ENCODE data around the gene CCNK. TPM values are rescaled to one million over a fixed set of nuclear protein-coding genes. Genes with fewer than 3 reads are reported as not detected.
A peak's percentile ranks its signal among the peaks of the same experiment; 100 is the strongest.

The CCNK gene
- total RNA-seq, 1 experiment from 2014 or later, result 104 TPM

- H3K4me1 ChIP-seq, result peaks cover 20% of the 10 kb centered on the region
- Mint-ChIP-seq H3K36me3 (ENCODE audit: insufficient read depth, unreplicated experiment) (peaks cover 18% of the 10 kb centered on the region), H3K27ac (ENCODE audit: unreplicated experiment) (no peak overlapping the region), H3K9me3 (ENCODE audit: unreplicated experiment) (no peaks in the 10 kb centered on the region), H3K27me3 (ENCODE audit: insufficient read depth, unreplicated experiment) (no peaks in the 10 kb centered on the region), H3K4me1 (ENCODE audit: low read depth, unreplicated experiment) (peaks cover 23% of the 10 kb centered on the region), H3K4me3 (ENCODE audit: unreplicated experiment) (no peak overlapping the region)
- TF ChIP-seq CTCF (IDR thresholded peaks at IDR 0.05; ENCODE audit: insufficient read depth in 1 of 2, low read depth in 1 of 2, low read length in 1 of 2, severe bottlenecking in 1 of 2, unreplicated experiment in 1 of 2), result no peak
- no peaks in the 10 kb centered on the region for H3K9me3 ChIP-seq
- ChIA-PET POLR2A (no interaction called here), CTCF (no interaction called here)
- no peaks in the 10 kb centered on the region for H3K27me3 ChIP-seq (replicated peaks; ENCODE audit: control insufficient read depth, insufficient read depth, low read length)
- no peak for DNase-seq
- no peaks in the 10 kb centered on the region for H3K36me3 ChIP-seq (ENCODE audit: control insufficient read depth, insufficient read depth, low read length)
- H3K4me3 ChIP-seq (ENCODE audit: low read depth, low read length), result no peak overlapping the region
- no TSS peak for BruUV-seq (replicated peaks)
- intact Hi-C loops (cut with micrococcal nuclease; ENCODE audit: unreplicated experiment), result no loop called here
Measured at GRCh38 chr14:99476864-99477263, 4.3 kb upstream of the CCNK start.

DNA sequence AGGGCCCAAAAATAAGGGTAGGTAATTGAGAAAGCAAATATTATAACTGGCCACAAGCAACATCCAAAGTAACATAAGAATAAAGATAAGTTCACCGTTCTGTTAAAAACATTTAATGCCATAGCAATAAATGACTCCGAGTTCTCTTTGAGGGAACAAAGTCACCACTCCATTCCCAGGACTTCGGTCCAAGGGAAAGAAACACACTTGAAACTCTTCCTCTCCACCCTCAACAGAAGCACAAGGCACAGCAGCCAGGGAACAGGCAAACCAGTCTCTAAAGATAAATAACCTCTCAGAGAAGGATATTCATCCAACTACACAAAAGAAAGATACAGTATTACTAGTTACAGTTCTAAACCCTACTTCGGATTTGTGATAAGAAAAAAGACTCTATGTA lies 3.1 kb upstream of the CCNK start:
- no TSS peak for BruUV-seq (replicated peaks)
- intact Hi-C loops (cut with micrococcal nuclease; ENCODE audit: unreplicated experiment), result no loop called here
- CTCF ChIA-PET, result no interaction called here
- H3K4me3 ChIP-seq (ENCODE audit: low read depth, low read length), result no peak overlapping the region
- POLR2A ChIA-PET, result no interaction called here
- Mint-ChIP-seq H3K36me3 (ENCODE audit: insufficient read depth, unreplicated experiment) (peaks cover 22% of the 10 kb centered on the region), H3K27ac (ENCODE audit: unreplicated experiment) (peak overlapping the region; percentile 65), H3K4me1 (ENCODE audit: low read depth, unreplicated experiment) (peaks cover 26% of the 10 kb centered on the region), H3K9me3 (ENCODE audit: unreplicated experiment) (no peaks in the 10 kb centered on the region), H3K27me3 (ENCODE audit: insufficient read depth, unreplicated experiment) (no peaks in the 10 kb centered on the region), H3K4me3 (ENCODE audit: unreplicated experiment) (peak overlapping the region; percentile 91)
- TF ChIP-seq CTCF (IDR thresholded peaks at IDR 0.05; ENCODE audit: insufficient read depth in 1 of 2, low read depth in 1 of 2, low read length in 1 of 2, severe bottlenecking in 1 of 2, unreplicated experiment in 1 of 2), result no peak
- H3K27me3 ChIP-seq (replicated peaks; ENCODE audit: control insufficient read depth, insufficient read depth, low read length), result no peaks in the 10 kb centered on the region
- DNase-seq, result no peak
- no peaks in the 10 kb centered on the region for H3K9me3 ChIP-seq
- H3K36me3 ChIP-seq (ENCODE audit: control insufficient read depth, insufficient read depth, low read length), result no peaks in the 10 kb centered on the region
- peaks cover 24% of the 10 kb centered on the region for H3K4me1 ChIP-seq

DNA sequence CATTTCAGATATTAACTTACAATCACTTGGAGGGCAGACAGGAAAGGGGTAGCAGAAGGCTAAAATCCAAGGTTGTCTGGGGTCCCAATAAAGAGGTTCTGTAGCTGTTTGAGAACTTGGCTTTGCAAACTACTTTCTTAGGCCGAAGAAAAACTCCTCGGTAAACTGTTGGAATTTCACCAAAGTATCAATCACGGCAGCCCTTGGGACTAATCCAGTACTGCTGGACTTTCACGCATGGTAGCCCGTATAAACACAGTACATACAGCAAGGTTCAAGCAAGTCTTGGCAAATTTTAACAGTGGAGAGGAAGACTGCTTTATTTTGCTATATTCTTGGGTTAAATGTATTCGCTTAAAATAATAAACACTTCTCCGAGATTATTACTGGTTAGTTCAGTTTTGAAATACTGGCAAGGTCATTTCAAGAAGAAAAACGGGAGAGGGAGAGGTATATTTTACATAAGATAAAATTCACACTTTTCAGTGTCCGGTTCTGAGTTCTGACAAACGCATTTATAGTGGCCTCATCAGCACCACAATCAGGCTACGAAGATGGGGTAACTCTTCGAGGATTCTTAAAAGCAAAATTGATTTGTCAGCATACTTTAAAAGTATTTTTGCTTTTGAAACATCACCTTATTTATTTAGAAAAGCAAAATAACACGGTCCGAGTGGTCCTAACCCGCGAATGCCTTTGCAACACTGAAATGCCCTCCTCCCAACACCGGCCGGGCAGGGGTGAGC lies 1.9 kb upstream of the CCNK start:
- H3K4me3 ChIP-seq (ENCODE audit: low read depth, low read length), result peak overlapping the region; percentile 92
- no TSS peak for BruUV-seq (replicated peaks)
- H3K9me3 ChIP-seq, result no peaks in the 10 kb centered on the region
- TF ChIP-seq CTCF (IDR thresholded peaks at IDR 0.05; ENCODE audit: insufficient read depth in 1 of 2, low read depth in 1 of 2, low read length in 1 of 2, severe bottlenecking in 1 of 2, unreplicated experiment in 1 of 2), result no peak
- H3K36me3 ChIP-seq (ENCODE audit: control insufficient read depth, insufficient read depth, low read length), result no peaks in the 10 kb centered on the region
- H3K27me3 ChIP-seq (replicated peaks; ENCODE audit: control insufficient read depth, insufficient read depth, low read length), result no peaks in the 10 kb centered on the region
- Mint-ChIP-seq H3K9me3 (ENCODE audit: unreplicated experiment) (no peaks in the 10 kb centered on the region), H3K36me3 (ENCODE audit: insufficient read depth, unreplicated experiment) (peaks cover 22% of the 10 kb centered on the region), H3K27me3 (ENCODE audit: insufficient read depth, unreplicated experiment) (no peaks in the 10 kb centered on the region), H3K4me3 (ENCODE audit: unreplicated experiment) (peak overlapping the region; percentile 91), H3K4me1 (ENCODE audit: low read depth, unreplicated experiment) (peaks cover 38% of the 10 kb centered on the region), H3K27ac (ENCODE audit: unreplicated experiment) (peak overlapping the region; percentile 69)
- DNase-seq, result no peak
- peaks cover 24% of the 10 kb centered on the region for H3K4me1 ChIP-seq
- CTCF ChIA-PET, result no interaction called here
- POLR2A ChIA-PET, result no interaction called here
- intact Hi-C loops (cut with micrococcal nuclease; ENCODE audit: unreplicated experiment), result loop anchor here (1.0 kb wide), 1 partner anchor 19 kb away; no protein-coding TSS in a partner anchor

Measured in Caco-2 (cell line).